NCI-H1417 treated with DMSO at 0.1 percent for 48 hours (cell line): ENCODE data around the gene E2F3.

ENCODE experiments used
- DNase-seq: peaks from one replicate; lab custom pipeline; 2025; lab: John Stamatoyannopoulos, UW

E2F3 gene

DNA sequence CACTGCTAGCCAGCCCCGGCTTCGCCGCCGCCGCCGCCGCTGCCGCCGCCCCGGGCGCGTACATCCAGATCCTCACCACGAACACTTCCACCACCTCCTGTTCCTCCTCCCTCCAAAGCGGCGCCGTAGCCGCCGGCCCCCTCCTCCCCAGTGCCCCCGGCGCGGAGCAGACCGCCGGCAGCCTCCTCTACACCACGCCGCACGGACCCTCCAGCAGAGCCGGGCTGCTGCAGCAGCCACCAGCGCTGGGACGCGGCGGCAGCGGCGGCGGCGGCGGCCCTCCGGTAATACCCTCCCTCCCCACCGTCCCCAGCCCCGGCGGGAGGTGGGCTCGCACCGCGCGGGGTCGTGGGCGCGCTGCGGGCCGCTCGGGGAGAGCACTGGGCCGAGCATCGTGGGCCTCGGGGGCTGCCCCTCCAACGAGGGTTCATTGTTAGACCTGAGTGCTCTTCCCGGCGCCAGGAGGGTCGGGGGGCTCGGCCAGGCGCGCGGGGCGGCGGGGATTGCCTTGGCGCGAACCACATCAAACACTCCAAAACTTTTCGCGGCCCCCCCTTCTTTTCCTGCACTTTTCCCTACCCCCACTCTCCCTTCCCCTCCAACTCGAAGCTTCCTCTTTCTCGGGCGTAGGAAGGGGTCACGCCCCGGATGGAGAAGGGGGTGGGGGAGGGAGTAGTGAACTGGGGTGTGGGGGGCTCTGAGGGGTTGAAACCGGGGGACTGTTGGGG lies 827 bp downstream of the E2F3 start:
- DNase-seq: no peak

DNA sequence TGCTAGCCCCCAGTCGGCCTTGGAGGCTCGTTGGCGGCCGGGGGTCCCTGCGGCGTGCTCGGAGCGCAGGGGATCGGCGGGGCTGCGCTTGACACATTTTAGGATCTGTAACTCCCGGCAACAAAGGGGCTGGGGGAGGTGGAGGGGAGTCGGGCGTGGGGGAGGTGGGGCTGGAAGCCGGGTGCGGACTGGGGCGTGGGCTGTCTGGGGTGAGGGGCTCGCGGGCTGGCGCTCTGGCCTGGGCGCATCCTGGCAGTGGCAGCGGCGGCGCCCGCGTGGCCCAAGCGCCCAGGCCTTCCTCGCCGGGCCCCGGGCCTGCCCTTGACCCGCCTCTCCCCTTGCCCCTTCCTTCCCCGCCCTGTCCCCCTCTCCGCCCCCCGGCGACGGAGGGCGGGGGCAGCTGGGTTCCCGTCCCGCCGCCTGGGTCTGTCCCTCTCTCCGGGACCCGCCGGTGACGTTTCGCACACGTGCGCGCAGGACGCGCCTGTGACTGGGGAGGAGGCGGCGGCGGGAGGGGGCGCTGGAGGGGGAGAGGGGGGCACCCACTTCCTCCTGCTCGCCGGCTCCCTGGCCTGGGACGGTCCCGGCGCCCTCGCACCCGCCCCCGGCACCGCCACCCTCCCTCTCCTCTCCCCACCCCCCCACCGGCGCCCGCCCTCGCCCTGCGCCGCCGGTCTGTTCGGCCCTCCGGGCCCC lies 1.5 kb downstream of the E2F3 start:
- DNase-seq: no peak

DNA sequence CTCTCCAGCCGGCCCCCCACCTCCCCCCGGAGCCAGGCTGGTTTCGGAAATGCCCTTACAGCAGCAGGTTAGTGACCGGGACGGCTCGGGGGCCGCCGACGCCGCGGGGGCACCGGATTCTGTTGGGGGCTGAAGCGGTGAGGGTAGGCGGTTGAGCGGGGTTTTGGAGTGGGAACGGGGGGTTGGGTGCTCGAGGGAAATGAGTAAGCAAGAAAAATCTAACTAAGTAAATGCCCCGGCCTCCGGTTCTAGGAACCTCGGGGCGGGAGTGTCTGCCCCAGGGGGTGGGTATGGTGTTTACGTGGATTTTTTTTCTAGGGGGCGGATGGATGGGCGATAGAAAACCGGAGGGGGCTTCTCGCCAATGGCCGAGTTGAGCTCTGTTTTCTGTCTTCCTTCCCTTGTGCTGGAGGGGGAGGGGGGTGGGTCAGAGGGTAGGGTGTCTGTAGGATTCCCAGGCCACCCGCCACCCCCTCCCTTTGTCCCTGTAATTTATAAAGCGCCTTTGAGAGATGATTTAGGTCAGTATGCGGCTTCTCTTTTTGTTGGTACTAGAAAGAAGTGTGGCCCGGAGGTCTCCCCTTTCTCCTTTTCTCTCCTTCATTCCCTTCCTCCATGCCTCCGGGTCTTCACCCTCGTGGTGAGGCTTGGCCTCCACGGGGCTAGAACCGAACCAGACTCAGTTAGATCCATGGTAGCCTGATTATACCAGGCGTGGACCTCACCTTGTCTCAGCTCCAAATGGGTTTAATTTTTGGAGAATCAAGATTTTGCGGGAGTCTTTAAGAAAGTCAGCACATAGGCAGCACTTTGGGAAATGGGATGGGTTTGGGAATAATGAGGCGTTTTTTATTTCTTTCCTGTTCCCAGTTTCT lies 2.3 kb downstream of the E2F3 start:
- DNase-seq: no peak

DNA sequence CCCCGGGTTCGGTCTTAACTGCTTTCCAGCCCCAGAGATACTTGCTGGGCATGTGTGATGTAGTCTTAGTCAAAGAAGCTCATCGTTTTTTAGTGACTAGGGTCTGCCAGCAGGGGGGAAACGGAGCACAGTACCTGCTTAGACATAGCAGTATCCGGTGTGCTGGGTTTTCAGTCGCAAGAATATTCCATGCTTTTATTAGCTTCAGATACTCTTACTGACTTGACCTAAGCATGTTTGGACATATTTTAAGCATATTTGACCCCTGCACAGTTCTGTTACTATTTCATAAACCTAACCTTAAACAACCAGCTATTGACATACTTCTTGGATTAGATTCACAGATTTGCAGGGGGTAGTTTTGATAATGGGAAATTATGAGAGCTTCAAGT lies 3.0 kb downstream of the E2F3 start:
- DNase-seq: peak; percentile 42

DNA sequence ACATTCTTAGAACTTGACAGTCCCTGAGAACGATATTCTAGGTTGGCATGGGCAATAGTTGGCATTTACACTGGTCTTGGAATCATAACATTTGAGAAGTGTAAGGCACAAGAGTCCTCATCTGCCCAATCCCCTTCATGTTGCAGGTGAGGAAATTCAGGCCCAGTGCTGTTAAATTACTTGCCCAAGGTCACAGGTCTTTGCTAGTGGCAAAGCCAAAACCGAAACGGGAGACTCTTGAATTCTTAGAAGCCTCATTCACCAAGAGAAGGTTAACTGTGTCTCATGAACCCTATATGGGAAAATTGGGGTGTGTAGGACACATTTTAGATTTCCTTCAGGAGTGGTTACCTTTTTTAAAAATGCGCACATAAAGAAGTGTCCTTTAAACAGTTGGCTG lies 7.2 kb downstream of the E2F3 start:
- DNase-seq: no peak

DNA sequence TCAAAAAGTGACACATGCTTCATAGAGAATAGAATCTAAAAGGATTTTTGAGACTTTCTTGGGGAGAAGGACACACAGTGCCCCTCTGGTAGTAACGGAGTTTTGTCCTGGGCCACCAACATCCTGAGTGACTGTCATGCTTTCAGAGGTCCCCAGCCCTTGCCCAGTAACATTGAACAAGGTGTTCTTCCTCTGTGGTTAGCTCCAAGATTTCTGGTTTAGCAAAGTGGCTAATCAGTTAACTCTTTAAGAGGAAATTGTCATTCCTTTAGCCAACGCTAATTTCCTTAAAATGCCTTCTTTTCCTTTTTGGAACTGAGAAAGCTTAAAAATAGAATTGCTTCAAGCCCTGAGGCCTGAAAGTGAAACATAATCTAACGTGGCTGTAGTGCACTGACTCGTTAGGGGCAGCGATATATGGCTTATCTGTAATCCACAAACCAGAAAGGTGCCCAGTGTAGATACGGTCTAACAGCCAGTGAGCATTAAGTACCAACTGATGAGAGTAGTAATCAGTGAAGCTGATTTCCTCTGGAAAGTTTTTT lies 7.8 kb downstream of the E2F3 start:
- no peak for DNase-seq

DNA sequence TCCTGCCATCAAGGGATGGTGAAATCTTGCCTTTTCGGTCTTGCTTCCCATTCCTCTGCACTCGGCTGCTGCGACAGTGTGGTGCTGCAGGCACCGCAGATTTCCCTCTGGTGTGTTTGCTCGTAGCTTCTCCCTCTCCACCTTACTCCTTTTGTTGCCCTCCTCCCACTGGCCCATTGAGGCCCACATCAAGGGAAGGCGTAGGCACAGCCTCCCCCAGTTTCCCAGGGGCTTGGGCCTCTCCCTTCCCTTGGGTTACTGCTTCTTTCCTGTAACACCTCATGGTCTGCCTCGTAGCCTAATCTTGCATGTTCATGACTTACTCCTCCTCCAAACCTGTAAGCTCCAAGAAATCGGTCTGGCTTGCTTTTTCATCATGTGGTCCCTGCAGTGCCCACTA lies 9.9 kb downstream of the E2F3 start:
- DNase-seq: no peak

DNA sequence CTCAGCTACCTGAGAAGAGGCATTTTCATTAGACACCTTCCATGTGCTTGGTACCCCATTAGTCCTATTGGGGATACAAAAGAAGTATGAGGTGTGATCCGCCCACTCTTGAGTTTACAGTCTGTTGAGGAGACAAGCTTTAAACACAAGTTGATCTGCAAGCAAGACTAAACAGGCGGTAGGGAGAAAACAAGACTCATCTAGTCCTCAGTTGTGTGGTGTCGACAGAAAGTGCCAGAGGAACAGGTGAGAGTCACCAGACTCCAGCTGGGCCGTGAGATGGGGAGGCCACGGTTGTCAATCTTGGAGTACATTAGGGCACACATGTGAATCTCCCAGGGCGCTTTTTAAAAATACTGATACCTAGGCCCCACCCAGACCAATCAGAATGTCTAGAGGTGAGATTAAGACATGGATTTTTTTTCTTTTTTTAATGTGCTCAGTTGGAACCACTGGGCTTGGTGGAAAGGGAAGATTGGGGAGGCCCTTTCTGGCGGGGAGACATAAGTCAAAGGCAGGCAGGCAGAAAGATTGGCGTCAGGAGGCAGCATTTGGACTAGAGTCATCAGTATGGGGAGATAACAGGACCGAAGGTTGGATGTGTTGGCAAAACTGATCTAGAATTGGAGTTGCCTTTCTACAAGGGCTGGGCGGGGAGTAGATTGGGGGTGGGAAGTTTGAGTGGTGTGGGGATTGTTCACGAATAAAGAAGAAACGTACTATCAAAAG lies 10.4 kb downstream of the E2F3 start:
- no peak for DNase-seq

DNA sequence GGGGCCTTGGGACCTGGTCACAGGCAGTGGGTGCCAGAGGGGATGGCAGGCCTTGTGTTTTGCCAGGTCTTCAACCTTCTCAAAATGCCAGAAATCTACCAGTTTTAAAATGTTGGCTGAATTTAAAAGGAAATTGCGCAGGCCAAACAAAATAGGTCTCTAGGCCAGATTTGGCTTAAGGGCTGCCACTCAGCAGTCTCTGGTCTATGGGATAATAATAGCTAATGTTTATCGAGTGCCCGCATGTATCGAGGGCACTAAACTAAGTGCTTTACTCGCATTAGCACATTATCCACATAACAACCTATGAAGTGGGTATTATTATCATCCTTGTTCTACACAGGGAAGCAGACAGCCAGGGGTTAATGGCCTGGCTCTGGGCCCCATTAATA lies 11.0 kb downstream of the E2F3 start:
- DNase-seq: no peak

DNA sequence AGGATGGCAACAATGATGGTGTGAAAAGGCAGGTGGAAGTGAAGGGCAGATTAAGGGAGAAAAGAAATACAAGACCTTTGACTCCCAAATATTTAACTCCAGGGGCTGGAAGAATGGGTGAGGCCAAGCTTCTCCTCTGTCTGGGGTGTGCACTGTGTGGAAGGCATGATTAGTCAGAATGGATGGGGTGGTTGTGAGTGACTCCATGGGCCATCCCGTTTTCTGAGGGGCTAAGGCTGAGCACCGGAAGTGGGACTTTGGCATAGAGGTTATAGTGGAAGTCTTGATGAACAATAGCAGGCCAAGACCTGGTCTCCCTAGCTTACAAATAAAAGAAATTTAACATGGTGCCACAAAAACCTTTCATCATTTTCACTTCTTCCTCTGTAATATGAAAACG lies 12.1 kb downstream of the E2F3 start:
- no peak for DNase-seq

DNA sequence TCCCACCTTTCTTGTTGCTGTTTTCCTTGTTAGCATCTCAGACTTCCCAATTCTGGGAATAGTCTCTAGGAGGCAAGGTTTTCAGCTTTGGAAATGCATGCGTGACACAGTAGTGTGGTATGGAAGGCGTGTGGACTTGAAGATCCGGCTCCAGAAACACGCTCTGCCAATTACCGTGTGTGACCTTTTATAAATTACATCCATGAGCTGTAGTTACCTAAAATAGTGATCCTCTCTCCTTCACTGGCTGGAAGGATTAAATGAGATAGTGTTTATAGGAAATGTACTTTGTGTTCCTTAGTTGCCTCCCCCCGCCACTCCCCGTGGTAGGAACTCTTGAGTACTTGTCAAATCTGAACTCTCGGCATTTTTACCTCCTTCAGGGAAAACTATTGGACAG lies 13.0 kb downstream of the E2F3 start:
- no peak for DNase-seq

DNA sequence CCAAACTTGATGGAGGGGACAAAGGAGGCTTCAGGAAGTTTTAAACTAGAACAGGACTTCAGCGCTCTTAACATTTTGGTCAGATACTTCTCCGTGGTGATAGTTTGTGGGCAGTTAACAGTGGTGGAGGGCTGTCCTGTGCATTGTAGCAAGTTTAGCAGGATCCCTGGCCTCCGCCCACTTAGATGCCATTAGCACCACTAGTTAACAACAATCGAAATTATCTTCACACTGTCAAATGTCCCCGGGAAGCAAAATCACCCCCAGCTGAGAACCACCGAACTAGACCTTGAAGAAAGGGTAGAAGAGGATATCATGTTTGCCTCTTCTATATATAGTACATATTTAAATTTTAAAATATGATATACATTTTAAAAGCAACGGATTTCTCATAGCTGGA lies 13.6 kb downstream of the E2F3 start:
- no peak for DNase-seq

DNA sequence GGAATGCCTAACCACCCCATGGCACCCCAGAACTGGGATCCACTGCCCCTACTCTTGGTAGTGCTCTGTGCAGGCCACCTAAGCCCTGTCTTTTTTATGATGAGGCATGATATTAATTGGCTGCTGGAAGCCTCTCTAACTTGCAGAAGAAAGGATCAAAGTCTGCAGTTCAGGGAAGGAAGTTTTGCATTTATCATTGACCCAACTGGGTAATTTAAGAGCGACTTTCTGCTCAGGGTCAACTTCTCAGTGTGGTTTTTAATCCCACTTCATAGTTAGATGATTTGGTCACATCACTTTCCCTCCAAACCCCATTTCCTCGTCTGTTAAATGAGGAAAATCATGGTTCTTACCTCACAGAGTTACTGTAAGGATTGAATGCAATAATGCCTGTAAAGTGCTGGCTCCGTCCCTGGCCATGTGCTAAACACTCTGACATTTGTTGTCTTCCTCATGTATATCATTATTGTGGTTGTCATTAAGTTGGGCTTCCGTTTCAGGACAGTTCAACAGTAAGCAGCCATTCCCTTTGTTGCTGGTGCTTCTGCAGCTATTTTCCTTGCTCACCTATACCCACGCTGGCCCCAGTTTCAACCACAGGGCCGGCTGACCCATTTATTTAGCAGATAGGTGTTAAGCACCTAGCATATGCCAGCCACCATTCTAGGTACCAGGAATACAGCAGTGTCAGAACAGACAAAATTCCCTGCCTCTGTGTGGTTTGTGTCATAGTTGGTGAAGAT lies 14.2 kb downstream of the E2F3 start:
- DNase-seq: no peak

DNA sequence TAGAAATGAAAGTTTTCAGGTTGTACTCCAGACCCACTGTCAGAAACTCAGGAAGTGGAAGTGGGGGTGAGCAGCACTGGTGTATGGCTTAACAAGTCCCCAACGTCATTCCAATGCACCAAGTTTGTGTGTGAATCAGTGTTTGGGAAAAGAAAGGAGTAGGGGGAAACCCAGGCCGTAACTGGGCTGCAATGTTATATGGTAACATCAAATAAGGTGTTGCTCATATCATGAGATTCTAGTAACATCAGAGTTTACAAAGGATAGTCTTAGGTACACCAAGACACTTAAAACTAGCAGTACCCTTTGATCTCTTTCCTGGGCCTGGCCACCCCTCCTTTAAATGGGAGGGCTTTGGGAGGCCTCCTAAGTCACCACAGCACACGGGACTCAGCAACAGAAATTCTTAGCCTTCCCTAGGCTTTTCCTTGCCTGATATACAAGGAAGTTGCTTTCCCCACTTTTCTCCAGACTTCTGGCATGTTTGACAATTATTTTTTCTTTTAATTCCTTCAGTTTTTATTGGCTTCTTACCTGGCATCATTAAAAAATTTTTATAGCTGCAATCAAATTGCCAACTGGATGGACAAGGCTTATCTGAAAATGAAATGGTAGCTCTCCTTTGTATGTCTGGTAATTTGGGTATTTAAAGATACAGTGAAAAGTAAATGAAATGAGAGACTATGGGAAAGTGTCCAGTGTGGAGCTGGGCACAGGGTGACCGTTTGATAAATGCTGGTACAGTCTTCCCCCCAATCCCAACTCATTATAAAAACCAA lies 15.1 kb downstream of the E2F3 start:
- no peak for DNase-seq

DNA sequence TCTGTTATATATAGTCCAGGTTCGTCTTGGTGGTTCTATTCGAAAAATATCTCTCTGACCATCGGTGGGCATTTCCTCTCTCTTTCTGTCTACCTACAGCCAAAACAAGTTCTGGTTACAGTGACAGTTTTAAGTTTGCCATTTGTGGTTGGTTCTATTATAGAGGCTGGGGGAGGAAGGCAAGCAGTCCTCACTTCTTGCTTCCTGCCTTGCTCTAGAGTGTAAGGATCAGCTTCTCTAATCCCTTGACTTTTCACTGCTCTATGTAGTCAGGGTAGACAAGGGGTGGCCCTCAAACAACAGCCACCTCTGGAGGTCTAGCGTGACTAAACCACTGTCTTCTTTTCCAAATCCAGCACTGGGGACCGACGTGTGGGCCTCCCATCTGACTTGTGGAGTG lies 16.1 kb downstream of the E2F3 start:
- no peak for DNase-seq

DNA sequence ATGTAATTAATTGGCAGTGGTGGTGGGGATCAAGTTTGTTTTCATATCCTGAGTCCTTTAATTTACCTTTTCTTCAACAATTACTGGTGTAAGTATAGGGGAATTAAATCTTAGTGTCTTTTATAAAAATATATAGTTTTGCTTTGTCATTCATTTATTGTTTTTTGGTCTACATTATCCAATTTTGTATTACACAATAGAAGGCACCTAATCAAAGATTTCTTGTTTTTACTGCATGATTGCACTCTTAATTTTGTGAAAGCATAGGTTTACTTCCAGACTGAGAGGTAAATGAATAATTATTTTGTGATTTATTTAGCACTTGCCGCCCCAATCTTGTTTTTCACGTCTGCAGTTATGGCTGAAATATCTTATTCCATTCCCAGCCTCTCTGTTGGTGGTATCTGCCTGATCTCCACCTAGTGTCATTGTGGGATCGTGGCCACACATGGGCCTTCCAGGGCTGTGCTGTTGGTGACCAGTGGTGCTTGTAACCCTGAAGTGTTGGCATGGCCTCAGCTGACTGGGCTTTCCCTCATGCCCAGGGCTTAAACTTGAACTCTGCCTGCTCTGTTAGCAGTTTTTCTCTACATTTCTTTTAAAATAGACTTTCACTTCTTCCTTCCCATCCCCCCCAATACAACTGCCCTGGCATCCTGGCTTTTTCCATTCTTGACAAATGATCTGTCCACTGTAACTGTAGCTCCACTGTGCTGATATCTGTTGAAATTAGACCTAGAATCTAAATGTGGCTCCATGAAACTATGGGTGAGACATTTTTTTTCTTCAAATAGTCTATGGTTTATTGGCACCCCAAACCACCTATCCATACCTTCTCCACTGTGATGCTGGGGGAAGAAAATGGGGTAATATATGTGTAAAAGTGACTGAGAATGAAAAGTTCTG lies 24.8 kb downstream of the E2F3 start:
- no peak for DNase-seq

DNA sequence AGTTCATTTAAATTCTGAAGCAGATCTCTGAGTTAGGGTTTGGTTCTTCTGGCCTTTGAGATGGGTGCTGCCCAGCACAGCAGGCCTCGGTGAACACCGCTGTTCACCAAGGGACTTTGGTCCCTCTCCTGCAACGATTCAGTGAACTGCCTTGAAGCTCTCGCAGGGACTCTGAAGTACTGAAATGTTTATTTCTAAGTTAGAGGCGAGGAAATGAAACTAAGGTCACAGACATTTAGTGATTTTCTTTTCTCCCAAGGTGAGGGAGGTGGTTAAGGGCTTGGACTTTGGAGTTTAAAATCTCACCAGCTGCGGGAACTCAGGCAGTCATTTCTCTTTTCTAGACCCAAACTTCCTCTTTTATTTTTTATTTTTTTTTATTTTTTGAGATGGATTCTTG lies 26.2 kb downstream of the E2F3 start:
- no peak for DNase-seq

DNA sequence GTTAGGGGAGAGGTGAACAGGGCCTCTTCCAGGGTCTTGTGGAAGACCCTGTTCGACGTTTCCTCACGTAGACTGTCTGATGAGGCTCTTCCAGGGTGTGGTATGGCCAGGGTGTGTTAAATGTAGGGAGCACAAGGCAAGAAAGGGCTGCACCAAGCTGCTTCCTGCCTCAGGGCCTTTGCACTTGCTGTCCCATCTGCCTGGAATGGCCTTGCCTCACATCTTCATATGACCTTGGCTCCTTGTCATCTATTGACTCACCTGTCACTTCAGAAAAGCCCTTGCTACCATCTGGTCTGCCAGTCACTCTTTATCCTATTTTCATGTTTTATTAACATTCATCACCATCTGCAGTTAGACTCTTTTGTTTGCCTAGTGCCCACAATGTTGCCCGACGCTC lies 31.0 kb downstream of the E2F3 start:
- DNase-seq: no peak

DNA sequence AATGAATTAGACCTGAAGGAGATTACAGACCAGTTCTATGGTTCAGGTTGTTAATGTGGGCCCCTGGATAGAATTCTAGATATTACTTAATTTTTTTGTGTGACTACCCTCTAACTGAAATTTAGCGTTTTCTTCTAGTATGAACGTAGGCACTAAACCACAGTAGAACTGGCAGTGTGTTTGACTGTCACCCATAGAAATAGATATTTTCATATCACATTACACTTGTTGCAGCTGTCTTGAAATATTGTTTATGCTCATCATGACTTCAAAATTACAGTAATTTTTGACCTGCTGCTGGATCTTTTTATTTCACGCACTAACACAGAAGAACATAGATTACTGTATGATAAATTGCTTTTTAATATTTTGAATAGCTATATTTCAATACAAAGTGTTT lies 31.6 kb downstream of the E2F3 start:
- no peak for DNase-seq
